NCI-H1105 (cell line): ENCODE results near the gene PRKAR1B.
"Not testable (repeated sequence)": the region's sequence is repeated elsewhere in the genome, so short reads cannot be mapped to it uniquely, and the experiment has no call there.

ENCODE experiments used
- DNase-seq: peaks from one replicate; lab custom pipeline; 2025; lab: John Stamatoyannopoulos, UW

Gene PRKAR1B

DNA sequence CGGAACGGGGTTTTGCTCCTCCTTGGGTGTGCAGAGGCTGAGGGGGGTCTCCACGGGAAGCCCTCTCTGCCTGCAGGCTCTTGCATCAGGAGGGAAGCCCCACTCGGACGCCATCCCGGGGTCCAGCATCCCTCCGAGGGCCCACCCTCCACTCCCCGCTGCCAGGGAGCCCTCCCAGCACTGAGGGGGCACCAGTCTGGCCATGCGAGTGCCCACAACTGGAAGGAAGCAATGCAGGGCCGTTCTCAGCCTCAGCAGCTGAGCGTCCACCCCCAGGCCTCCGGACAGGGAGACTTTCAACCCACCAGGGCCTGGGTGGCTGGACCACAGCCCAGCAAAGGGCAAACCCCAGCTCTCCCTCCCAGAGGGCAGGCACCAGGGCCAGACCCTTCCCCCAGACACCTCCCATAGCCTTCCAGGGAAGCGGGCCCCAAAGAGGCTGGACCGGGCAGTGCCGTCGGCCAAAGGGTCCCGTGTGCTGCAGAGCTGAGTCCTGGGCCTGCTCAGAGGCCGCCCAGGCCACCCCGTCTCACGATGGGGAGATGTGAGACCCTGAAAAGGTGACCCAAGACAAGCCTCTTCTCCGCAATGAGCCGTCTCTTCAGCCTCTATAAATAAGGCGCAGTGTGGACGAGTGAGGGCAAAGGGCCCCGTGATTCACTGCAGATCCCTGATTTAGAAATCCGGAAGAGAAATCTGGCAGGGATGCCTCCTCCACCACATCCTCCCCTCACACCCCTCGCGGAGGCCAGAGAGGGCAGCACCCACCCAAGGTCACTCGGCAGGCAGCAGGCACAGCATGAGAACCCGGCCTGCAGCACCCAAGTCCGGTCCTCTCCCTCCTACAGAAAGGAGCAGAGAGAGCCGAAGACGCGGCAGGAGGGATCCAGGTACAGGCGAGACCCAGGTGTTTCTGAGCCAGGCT, 82.4 kb downstream of the PRKAR1B start:
- DNase-seq: no peak

- DNase-seq: no peak
Observed at GRCh38 chr7:641966-642365, 85.1 kb downstream of the PRKAR1B start.

DNA sequence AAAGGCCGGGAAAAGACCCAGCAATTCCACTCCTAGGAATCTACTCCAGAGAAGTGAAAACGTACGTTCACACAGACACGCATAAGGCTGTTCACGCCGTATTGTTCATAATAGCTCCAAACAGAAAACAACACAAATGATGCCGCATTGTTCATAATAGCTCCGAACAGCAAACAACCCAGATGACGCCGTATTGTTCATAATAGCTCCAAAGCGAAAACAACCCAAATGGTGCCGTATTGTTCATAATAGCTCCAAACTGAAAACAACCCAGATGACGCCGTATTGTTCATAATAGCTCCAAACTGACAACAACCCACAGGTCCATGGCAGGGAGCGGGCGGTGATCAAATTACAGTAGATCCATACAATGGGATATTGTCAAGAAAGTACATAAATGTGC, 85.8 kb downstream of the PRKAR1B start:
- DNase-seq: no peak

DNA sequence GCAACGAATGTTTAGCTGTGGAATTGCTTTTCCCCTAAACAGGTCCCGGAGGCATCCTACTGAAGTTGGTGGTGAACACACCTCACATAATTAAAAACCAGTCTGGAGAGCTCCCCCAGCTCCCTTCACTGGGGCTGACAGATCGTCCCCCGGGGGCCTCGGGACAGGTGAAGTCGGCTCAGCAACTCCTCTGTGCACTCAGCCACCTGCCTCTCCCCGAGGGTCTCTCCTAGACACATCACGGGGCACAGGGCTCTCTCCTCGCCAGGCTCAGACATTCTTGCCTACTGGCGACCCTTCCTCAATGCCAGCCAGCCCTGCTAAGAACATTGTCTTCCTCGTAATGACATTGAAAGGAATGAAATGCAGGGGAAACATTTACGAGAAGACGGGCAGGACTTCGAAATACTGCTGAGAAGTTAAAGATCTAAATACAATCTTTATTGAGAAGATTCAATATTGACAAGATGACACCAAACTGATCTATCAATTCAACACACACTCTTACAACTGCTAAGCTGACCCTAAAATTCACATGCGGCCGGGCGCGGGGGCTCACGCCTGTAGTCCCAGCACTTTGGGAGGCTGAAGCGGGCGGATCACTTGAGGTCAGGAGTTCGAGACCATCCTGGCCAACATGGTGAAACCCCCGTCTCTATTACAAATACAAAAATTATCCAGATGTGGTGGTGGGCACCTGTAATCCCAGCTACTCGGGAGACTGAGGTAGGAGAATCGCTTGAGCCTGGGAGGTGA, 88.6 kb downstream of the PRKAR1B start:
- DNase-seq: no peak

DNA sequence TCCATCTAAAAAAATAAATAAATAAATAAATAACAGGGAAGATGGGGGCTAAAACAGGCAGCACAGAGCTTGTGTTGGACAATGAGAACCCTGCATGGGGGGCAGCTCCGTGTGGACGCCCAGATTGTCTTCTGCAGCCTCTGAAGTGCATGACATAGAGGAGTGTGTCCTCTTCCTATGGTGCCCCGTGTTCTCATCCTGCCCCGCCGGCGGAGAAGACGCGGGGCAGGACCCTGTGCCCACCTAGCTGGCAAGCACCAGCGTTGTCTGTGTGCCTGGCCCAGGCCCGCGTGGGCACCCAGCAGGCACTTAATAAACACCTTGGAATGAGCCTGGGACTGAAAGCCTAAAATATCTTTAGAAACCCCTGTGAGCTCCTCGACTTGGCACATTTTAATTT, 89.3 kb downstream of the PRKAR1B start:
- DNase-seq: no peak

DNA sequence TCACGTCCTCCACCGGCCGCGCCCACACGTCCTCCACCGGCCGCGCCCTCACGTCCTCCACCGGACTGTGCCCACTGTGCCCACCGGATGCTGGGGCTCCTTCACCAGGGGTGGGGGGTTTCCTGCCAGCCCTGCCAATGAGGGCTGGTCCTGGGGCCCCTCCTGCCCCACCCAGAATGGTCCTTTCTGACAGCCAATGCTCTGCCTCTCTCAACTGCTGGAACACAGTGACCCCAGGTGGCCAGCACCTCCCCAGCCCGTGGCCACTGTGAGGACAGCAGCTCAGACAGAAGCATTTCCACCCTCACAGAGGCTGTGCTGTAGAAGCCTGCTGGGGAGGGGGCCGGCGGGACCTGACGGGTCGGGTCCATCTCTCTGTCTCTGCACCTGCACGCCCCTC, 90.7 kb downstream of the PRKAR1B start:
- no peak for DNase-seq

GRCh38 chr7:635687-636382, 91.2 kb downstream of the PRKAR1B start:
- DNase-seq: not testable (repeated sequence)

- DNase-seq: no peak
Observed at GRCh38 chr7:635227-635626, 91.9 kb downstream of the PRKAR1B start.

- no peak for DNase-seq
Observed at GRCh38 chr7:633381-634018, 93.6 kb downstream of the PRKAR1B start.

DNA sequence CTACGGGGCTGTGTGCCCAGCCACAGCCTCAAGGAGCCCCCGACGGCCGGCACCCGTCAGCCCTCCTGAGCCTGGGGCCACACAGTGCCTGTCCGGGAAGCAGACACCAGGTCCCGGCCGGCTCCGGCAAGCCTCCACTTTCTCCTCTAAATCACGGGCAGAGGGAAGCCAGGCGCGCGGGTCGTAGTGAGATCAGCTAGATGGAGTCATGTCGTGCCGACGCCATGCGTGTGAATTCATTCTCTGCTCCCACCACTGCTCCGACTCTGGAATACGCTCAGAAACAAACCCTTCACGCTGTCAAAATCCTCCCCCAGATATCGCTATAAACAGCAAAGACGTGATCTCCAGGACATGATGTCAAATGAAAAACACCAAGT, 94.3 kb downstream of the PRKAR1B start:
- DNase-seq: no peak

DNA sequence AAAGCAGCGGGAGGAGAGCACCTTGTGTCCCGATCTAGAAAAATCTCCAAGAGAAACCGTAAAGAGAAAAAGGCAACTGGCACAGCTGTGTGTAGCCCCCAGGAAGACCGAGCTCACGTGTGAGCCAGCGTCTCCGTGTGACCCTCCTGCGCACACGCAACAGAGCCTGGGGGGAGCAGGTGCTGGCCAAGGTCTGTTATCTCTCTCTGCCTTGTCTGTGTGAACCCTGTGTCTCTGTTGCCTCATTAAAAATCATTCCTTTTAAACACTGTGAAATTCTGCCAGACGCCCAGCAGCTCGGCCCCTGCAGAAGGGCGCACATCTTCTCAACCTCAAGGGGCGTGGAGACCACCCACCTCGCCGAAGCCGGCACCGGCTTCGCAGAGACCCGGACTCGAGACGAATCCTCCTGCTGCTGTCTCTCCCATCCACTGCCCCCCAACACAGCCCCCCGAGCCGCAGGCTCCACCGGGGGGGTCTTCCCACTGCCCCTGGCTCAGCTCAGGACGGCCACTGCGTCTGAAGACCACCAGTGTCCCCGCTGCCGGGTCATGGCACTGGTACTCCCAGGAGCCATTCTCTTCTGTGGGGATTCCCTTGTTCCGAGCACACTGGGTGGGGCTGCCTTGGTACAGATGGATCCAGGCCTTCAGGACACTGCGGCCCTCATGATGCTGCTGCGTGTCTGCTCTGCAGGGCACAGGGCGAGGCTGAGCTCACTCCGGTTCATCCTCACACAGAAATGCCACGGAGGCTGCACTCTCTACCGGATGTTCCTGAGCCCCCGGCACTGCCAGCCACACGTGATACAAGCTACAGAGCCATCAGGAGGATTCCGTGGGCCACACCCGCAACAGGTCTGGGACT, 94.9 kb downstream of the PRKAR1B start:
- no peak for DNase-seq

DNA sequence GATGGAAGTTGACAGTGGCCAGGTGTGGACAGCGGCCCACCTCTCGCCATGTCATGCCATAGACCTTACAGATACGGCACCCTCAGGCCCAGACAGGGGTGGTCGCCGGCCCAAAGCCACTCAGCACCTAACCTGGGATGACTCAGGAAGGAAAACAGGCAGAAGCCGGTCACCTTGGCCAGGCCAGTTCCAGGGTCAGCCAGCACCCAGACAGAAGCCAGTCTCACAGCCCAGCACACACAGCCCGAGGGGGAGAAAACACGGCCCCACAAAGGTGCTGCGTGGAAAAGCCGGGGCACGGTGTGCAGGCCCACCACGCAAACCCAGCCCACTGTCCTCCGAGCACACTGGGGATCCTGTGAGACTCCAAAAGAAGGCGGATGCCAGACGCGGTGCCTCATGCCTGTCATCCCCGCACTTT, 95.8 kb downstream of the PRKAR1B start:
- DNase-seq: no peak

- no peak for DNase-seq
Observed at GRCh38 chr7:630539-630938, 96.5 kb downstream of the PRKAR1B start.

GRCh38 chr7:630111-630511, 97.0 kb downstream of the PRKAR1B start:
- no peak for DNase-seq

GRCh38 chr7:628826-629225, 98.3 kb downstream of the PRKAR1B start:
- no peak for DNase-seq

- no peak for DNase-seq
Observed at GRCh38 chr7:628402-628763, 98.7 kb downstream of the PRKAR1B start.

GRCh38 chr7:627661-628401, 99.2 kb downstream of the PRKAR1B start:
- no peak for DNase-seq

DNA sequence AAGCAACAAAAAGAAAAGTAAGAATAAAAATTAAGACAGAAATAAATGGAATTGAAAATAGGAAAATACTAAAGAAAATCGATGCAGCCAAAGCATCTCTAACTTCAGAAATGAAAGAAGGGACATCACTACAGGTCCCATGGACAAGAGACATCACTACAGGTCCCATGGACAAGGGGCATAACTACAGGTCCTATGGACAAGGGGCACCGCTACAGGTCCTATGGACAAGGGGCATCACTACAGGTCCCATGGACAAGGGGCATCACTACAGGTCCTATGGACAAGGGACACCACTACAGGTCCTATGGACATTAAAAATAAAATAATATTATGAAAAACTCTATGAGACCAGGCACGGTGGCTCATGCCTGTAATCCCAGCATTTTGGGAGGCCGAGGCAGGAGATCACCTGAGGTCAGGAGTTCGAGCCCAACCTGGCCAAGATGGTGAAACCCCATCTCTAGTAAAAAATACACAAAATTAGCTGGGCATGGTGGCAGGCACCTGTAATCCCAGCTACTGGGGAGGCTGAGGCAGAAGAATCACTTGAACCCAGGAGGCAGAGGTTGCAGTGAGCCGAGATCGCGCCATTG, 101.6 kb downstream of the PRKAR1B start:
- DNase-seq: no peak

GRCh38 chr7:623464-623863, 103.6 kb downstream of the PRKAR1B start:
- DNase-seq: no peak
